HG02840 (cell line): ENCODE data around the gene TMEM101.
"Not testable (repeated sequence)": the region's sequence is repeated elsewhere in the genome, so short reads cannot be mapped to it uniquely, and the experiment has no call there.

Experiments used
- ATAC-seq: cut with Tn5 transposase; IDR thresholded peaks from one replicate; pipeline ENCODE4 v1.9.1; 2021; ENCODE audit warnings: mild to moderate bottlenecking, moderate library complexity, moderate number of reproducible peaks; ENCODE audit not compliant: unreplicated experiment, low FRiP score

TMEM101 gene

DNA sequence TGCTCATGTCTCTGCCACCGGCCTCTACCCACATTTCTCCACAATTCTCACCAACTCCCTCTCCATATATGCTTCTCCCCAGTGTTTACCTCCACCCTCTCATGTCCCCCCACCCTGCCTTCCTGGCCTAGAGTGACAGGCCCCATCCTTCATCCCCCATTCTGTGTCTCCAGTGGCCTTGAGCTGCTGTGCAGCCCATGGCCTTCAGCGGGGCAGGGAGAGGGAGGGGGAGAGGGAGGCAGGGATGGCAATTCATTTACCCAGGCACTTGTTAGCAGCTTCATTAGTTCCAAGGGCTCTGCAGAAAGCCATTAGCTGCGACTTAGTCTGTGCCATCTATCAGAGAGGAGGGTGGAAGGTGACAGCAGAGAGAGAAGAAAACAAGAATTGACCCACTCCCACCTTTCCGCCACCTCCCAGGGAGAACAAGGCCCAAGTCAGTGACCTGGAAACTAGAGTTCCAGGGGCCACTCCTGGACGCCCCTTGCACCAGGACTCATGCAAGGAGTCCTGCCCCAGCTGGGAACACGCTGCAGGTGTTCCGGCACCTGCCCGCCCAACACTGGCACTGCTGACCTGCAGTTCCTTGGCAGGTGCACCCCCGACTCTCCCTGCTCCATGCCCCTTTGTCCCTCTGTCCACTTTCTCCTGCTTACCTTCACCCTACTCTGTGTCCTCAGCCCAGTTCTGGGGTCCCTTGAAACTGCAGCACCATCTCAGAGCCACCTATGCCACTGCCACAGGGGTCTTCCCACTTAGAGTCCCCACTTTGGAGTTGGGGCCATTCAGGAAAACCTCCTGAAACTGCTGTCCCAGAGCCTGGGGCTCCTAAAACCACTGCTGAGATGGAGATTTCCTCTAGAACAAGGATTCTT lies 37.6 kb downstream of the TMEM101 start:
- no peak for ATAC-seq

DNA sequence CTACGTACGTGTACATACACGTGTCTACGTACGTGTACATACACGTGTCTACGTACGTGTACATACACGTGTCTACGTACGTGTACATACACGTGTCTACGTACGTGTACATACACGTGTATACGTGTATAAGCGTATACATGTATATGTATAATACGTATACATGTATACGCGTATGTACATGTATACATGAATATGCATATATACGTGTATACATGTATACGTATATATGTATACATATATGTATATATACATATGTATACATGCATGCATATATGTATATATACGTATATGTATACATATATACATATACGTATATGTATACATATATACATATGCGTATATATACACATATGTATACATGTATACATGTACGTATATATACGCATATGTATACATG lies 38.9 kb downstream of the TMEM101 start:
- ATAC-seq: no peak

DNA sequence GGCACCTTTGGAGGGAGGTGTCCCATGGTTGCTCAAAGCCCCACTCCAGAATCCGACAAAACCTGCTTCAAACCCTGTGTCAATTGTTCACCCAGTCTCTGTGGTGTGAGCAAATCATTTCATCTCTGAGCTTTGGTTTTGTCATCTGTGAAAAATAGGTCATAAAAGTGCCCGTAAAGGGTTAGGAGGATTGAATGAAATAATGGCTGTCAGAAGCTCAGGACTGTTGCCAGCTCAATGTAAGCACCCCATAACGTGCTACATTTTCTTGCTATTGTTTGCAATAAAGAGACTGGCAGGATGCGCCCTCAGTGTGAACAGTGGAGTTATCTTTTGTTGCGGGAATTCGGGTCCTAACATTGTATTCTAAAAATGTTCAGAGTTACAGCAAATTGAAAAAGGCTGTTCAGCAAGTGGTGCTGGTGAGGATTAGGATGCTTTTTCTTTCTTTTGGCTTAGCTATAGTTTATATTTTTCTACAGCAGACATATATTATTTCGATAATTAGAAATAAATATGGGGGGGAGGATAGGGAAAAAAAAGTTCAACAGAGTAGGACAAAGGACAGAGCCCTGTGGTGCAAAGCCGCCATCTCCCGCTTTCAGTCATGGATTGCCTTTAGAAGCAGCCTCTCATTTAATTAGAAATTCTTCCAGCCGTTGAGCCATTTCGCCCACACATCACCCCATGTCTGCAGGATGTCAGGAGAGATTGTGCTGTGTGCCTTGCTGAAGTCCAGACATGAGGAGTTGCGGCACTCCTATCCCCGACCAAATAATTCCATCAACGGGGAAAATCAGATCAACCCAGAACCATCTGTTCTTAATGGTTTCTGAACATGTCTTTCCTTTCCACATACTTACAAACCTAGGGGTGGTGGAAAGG lies 40.1 kb downstream of the TMEM101 start:
- ATAC-seq: no peak

DNA sequence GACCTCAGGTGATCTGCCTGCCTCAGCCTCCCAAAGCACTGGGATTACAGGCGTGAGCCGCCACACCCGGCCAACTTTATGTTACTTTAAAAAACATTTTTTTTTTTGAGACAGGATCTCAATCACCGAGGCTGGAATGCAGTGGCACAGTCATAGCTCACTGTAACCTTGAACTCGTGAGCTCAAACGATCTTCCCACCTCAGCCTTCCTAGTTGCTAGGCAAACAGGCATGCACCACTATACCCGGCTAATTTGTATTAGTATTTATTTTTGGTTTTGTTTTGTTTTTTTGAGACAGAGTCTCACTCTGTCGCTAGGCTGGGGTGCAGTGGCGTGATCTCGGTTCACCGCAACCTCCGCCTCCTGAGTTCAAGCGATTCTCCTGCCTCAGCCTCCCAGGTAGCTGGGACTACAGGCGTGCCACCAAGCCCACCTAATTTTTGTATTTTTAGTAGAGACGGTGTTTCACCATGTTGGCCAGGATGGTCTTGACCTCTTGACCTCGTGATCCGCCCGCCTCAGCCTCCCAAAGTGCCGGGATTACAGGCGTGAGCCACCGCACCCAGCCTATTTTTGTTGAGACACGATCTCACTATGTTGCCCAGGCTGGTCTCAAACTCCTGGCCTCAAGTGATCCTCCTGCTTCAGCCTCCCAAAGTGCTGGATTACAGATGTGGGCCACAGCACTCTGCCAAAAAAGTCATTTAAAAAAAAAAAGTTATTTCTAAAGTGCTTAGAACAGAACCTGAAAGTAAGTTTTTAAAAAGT lies 42.1 kb downstream of the TMEM101 start:
- ATAC-seq: not testable (repeated sequence)

DNA sequence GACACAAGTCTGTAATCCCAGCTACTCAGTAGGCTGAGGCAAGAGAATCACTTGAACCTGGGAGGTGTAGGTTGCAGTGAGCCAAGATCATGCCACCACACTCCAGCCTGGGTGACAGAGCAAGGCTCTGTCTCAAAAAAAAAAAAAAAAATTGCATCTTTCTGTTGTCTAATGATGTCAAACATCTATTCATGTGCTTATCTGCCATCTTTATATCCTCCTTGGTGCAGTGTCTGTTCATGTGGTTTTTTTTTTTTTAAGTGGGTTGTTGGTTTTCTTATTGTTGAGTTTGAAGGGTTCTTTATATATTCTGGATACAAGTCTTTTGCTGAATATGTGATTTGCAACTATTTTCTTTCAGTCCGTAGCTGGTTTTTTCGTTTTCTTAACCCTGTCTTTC lies 43.3 kb downstream of the TMEM101 start:
- ATAC-seq: not testable (repeated sequence)

DNA sequence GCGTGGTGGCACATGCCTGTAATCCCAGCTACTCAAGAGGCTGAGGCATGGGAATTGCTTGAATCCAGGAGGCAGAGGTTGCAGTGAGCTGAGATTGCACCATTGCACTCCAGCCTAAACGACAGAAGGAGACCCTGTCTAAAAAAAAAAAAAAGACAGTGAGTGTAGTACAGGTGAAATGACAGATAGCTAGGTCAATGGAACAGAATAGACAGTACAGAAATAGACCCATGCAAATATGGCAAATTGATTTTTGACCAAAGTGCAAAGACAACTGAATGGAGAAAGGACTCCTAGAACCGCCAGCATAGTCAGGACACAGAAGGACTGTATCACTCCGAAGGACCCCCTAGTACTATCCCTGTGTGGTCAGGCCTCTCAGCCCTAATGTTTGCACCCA lies 44.4 kb downstream of the TMEM101 start:
- no peak for ATAC-seq

DNA sequence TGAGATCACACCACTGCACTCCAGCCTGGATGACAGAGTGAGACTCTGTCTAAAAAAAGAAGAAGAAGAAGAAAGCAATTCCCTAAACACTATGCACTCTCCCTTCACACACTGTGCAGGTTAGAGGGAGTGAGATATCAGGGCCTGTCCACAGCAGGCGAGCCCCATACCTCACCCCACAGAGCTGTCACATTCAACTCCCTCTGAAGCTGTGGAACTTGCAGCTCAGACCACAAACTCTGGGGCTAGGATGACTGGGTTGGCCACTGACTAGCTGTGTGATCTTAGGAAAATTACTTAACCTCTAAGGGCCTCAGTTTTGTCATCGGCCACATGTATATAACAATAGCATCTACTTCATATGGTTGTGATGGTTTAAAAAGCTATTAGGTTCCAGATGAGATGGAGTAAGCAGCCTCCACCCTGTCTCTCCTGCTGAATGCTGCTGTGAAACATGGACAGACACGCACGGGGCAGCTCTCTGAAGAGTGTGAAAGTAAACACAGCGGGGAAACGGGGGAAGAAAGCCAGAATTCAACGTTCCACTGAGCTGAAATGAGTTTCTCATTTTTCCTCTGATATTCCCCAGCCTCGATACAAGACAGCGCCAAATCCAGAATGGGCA lies 47.4 kb downstream of the TMEM101 start:
- no peak for ATAC-seq

DNA sequence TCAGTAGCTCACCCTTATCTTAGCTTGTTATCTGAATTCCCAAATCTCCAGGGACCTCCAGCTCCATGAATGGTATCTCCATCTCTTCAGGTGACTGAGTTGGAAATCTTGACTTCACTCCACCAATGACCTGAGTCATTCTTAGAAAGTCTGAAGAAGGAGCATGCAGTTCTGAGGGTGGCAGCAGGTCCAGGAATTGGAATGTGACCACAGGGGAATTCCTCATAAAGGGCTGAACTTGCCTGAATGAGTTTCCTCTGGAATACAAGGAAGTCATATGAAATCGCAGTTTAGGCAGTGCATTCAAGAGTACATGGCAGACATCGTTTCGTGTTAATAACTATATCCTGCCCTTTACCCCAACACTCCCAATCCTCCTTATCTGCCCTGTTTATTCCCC lies 48.5 kb downstream of the TMEM101 start:
- no peak for ATAC-seq

DNA sequence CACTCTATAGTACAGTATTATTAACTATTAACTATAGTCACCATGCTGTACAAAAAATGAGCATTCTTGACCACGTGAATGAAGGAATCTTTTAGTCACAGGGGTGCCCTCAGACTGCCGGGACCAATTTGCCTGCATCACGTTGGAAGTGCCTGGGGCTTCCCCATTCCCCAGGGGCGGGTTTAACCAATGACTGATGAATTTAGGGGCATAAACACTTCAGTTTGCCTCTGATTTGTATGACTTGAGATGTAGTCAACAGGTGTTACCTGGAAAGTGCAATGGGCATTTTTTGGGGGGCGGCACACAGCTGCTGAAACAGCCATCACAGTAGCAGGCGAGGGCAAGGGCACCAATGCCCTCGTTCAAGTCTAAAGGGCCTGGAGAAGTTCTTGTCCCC lies 52.3 kb downstream of the TMEM101 start:
- no peak for ATAC-seq

DNA sequence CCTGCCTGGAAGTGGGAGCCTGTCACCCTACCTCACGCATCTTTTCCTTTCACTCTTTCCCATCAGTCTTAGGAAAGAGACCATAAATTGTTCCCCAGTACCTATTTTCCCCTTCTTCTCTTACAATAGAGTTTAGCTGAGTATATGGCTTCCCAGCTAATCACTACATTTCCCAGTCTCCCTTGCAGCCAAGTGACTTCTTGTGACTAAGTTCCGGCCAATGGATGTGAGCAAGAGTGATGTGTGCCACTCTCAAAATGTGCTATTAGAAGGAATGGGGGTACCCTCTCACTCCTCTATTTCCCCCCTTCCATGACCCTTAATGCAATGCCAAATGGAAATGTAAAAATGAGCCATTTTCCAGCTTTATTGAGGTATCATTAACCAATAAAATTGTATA lies 52.8 kb downstream of the TMEM101 start:
- no peak for ATAC-seq

DNA sequence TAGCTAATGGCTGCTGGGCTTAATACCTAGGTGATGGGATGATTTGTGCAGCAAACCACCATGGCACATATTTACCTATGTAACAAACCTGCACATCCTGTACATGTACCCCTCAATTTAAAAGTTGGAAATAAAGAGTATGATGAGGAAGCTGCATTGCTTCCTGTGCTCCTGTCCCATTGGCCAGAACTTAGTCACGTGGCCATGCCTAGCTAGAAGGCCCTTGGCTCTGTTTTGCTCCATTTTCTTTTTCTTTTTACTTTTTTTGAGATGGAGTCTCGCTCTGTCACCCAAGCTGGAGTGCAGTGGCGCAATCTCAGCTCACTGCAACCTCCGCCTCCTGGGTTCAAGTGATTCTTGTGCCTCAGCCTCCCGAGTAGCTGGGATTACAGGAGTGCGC lies 53.5 kb downstream of the TMEM101 start:
- not testable (repeated sequence) for ATAC-seq
